SK-N-SH (cell line): ENCODE measurements around the gene DYNLRB1. TPM values are rescaled to one million over a fixed set of nuclear protein-coding genes. Genes with fewer than 3 reads are reported as not detected.

Source experiments
- CTCF ChIA-PET: fragments of 300-600, 350-600 bp; formaldehyde crosslinking; extraction: SDS; loops from one replicate; lab custom pipeline; 2021; lab: Yijun Ruan, JAX
- POLR2A ChIA-PET: fragments of 350-600 bp; sonication (Branson Sonifier 250); formaldehyde crosslinking; extraction: SDS; loops from one replicate; lab custom pipeline; 2020; ENCODE audit warnings: antibody characterized with exemption, inconsistent platforms; lab: Yijun Ruan, JAX
- DNase-seq: peaks from one replicate; pipeline ENCODE4 v3.0.0; 2012
- H2AFZ ChIP-seq: fragments of 200-600 bp; sonication (generic); 2 replicates; pipeline ENCODE4 v1.8.1; 2016; ENCODE audit warnings: antibody characterized with exemption, mild to moderate bottlenecking, low read depth
- H3F3A ChIP-seq: fragments of 200-600 bp; sonication (generic); replicated peaks from 2 replicates; pipeline ENCODE3; 2016; ENCODE audit warnings: antibody characterized with exemption, mild to moderate bottlenecking; ENCODE audit not compliant: insufficient read depth
- H3K27ac ChIP-seq, 2 experiments: fragments of 200-500 bp in 1 of 2; fragments of 200-600 bp in 1 of 2; sonication (Bioruptor generic) in 1 of 2; sonication (generic), shearing (Covaris generic) in 1 of 2; 2 replicates each; pipeline versions ENCODE4 v1.5.1 to v1.6.1; 2014 to 2016; ENCODE audit warnings: low read depth in 2 of 2, inconsistent platforms in 1 of 2, low read length in 1 of 2, mild to moderate bottlenecking in 1 of 2, mixed read lengths in 1 of 2
- H3K27me3 ChIP-seq: fragments of 200-600 bp; sonication (generic), shearing (Covaris generic); 2 replicates; pipeline ENCODE4 v1.6.1; 2016; ENCODE audit warnings: mixed run types; ENCODE audit not compliant: insufficient read depth
- H3K36me3 ChIP-seq, 2 experiments: fragments of 200-500 bp in 1 of 2; fragments of 200-600 bp in 1 of 2; sonication (Bioruptor generic) in 1 of 2; sonication (generic) in 1 of 2; replicated peaks in 1 of 2; 2 replicates each; pipeline versions ENCODE3 to v1.5.1; 2014 to 2016; ENCODE audit warnings: low read length in 1 of 2, mild to moderate bottlenecking in 1 of 2; ENCODE audit not compliant: insufficient read depth in 2 of 2, control insufficient read depth in 1 of 2
- H3K4me1 ChIP-seq, 2 experiments: fragments of 200-500 bp in 1 of 2; fragments of 200-600 bp in 1 of 2; sonication (Bioruptor generic) in 1 of 2; sonication (generic), shearing (Covaris generic) in 1 of 2; 2 replicates each; pipeline versions ENCODE4 v1.5.1 to v1.6.1; 2014 to 2016; ENCODE audit warnings: low read depth in 1 of 2, low read length in 1 of 2, mixed run types in 1 of 2; ENCODE audit not compliant: insufficient read depth in 2 of 2, control insufficient read depth in 1 of 2
- H3K4me2 ChIP-seq: fragments of 200-600 bp; sonication (generic), shearing (Covaris generic); 2 replicates; pipeline ENCODE4 v1.6.1; 2017; ENCODE audit warnings: mixed run types
- H3K4me3 ChIP-seq, 2 experiments: fragments of 200-500 bp in 1 of 2; fragments of 200-600 bp in 1 of 2; sonication (Bioruptor generic) in 1 of 2; sonication (generic), shearing (Covaris generic) in 1 of 2; 2 replicates each; pipeline versions ENCODE4 v1.5.1 to v1.8.1; 2014 to 2016; ENCODE audit warnings: low read depth in 2 of 2, inconsistent platforms in 1 of 2, low read length in 1 of 2, mild to moderate bottlenecking in 1 of 2, mixed read lengths in 1 of 2, moderate library complexity in 1 of 2
- H3K79me2 ChIP-seq: fragments of 200-600 bp; sonication (generic); 2 replicates; pipeline ENCODE4 v1.8.1; 2017; ENCODE audit warnings: mild to moderate bottlenecking; ENCODE audit not compliant: insufficient read depth
- H3K9ac ChIP-seq: fragments of 200-600 bp; sonication (generic); 2 replicates; pipeline ENCODE4 v1.6.1; 2017; ENCODE audit warnings: mixed run types
- H3K9me2 ChIP-seq: fragments of 200-600 bp; sonication (generic); 2 replicates; pipeline ENCODE4 v1.6.1; 2017; ENCODE audit warnings: mixed run types
- H3K9me3 ChIP-seq: fragments of 200-600 bp; sonication (generic); 2 replicates; pipeline ENCODE4 v1.6.1; 2017; ENCODE audit warnings: mixed run types, mild to moderate bottlenecking, moderate library complexity
- H4K20me1 ChIP-seq: fragments of 200-600 bp; sonication (generic); 2 replicates; pipeline ENCODE4 v1.6.1; 2017; ENCODE audit warnings: mild to moderate bottlenecking, mixed run types; ENCODE audit not compliant: insufficient read depth
- CTCF ChIP-seq: fragments of 200-600 bp; sonication (generic); IDR thresholded peaks from 2 replicates; pipeline ENCODE4 v1.6.1; 2017; ENCODE audit warnings: antibody characterized with exemption, mild to moderate bottlenecking, moderate library complexity
- ELF1 ChIP-seq: IDR thresholded peaks from 2 replicates; pipeline ENCODE4 v1.4.0; 2012
- EP300 ChIP-seq, 2 experiments: IDR thresholded peaks; 2 replicates each; pipeline versions ENCODE4 v1.4.0 to v1.6.1; 2012; ENCODE audit warnings: borderline replicate concordance in 1 of 2, low read depth in 1 of 2, low read length in 1 of 2
- EZH2phosphoT487 ChIP-seq: fragments of 200-600 bp; sonication (generic); IDR thresholded peaks from 2 replicates; pipeline ENCODE4 v1.6.1; 2017; ENCODE audit warnings: low read depth, mixed run types, mild to moderate bottlenecking, antibody characterized with exemption, moderate library complexity, borderline replicate concordance
- FOSL2 ChIP-seq: IDR thresholded peaks from 2 replicates; pipeline ENCODE4 v1.4.0; 2012; ENCODE audit warnings: low read depth, mild to moderate bottlenecking, moderate library complexity, borderline replicate concordance
- GATA2 ChIP-seq: sonication (generic); formaldehyde crosslinking; IDR thresholded peaks from 2 replicates; pipeline ENCODE4 v1.5.0; 2020; ENCODE audit warnings: mild to moderate bottlenecking, missing genetic modification reagents
- MEF2A ChIP-seq: IDR thresholded peaks from 2 replicates; pipeline ENCODE4 v1.4.0; 2012; ENCODE audit warnings: low read depth, borderline replicate concordance
- NFIC ChIP-seq: IDR thresholded peaks from 2 replicates; pipeline ENCODE4 v1.4.0; 2012; ENCODE audit warnings: borderline replicate concordance
- NRF1 ChIP-seq: IDR thresholded peaks from 2 replicates; pipeline ENCODE4 v1.6.1; 2012; ENCODE audit warnings: low read depth, mild to moderate bottlenecking, low read length
- RFX5 ChIP-seq: IDR thresholded peaks from 2 replicates; pipeline ENCODE4 v1.6.1; 2012; ENCODE audit warnings: mild to moderate bottlenecking, improper control_type of control experiment, low read length
- SIN3A ChIP-seq: IDR thresholded peaks from 2 replicates; pipeline ENCODE4 v1.6.1; 2012; ENCODE audit warnings: low read depth, mild to moderate bottlenecking, low read length, moderate library complexity, borderline replicate concordance
- TAF1 ChIP-seq: IDR thresholded peaks from 2 replicates; pipeline ENCODE4 v1.6.1; 2012; ENCODE audit warnings: low read depth, mild to moderate bottlenecking, low read length, moderate library complexity, borderline replicate concordance
- WGBS: methylation state at CpG from one replicate; pipeline ENCODE4 v1.1.6; 2017; ENCODE audit warnings: low lambda C conversion rate; 5-methylcytosine and 5-hydroxymethylcytosine counted together
- polyA plus RNA-seq, 3 experiments: library from polyadenylated mRNA; depleted of rRNA; stranded (reverse); fragments of >200 nt; gene quantifications; 2 replicates each; pipeline ENCODE4 v1.2.3, GENCODE V29; 2012
- TF ChIP-seq, protein P1 (sequence below): IDR thresholded peaks from 2 replicates; pipeline ENCODE4 v1.4.0; 2012; ENCODE audit warnings: low read depth, borderline replicate concordance
- TF ChIP-seq, protein P2 (sequence below): fragments of 150-350 bp; IDR thresholded peaks from 2 replicates; pipeline ENCODE4 v1.6.1; 2016; ENCODE audit warnings: mild to moderate bottlenecking, low read depth, low read length
- TF ChIP-seq, protein P3 (sequence below): IDR thresholded peaks from 2 replicates; pipeline ENCODE4 v1.4.0; 2012; ENCODE audit warnings: low read depth, borderline replicate concordance
- TF ChIP-seq, protein P4 (sequence below): fragments of 150-350 bp; IDR thresholded peaks from 2 replicates; pipeline ENCODE4 v1.6.1; 2017; ENCODE audit warnings: antibody characterized with exemption, low read length, low read depth, borderline replicate concordance

Gene DYNLRB1
- polyA plus RNA-seq, 1 of the 3 experiments (the other 2 are of a cell fraction): 402 TPM

- Histone ChIP-seq H3K27ac (no peak overlapping the region; a peak in 1 of 4 replicates), H3F3A (peaks cover 8% of the 10 kb centered on the region), H3K9me3 (no peaks in the 10 kb centered on the region), H4K20me1 (peaks cover 32% of the 10 kb centered on the region), H3K9ac (no peak overlapping the region), H3K4me1 (no peaks in the 10 kb centered on the region; a peak in 1 of 4 replicates), H3K4me2 (no peak overlapping the region), H3K79me2 (peaks cover 21% of the 10 kb centered on the region), H2AFZ (no peak overlapping the region), H3K36me3 (peaks cover 51 to 80% of the 10 kb centered on the region in 2 experiments), H3K9me2 (no peaks in the 10 kb centered on the region), H3K27me3 (no peaks in the 10 kb centered on the region), H3K4me3 (no peak overlapping the region)
- ChIA-PET POLR2A (interaction anchor here (0.9 kb wide), 1 partner anchor 18 kb away, joined by 3 read pairs; no protein-coding TSS in a partner anchor), CTCF (interaction anchor here (0.6 to 1.0 kb wide), 5 partner anchors 9 to 222 kb away, joined by 3 to 5 read pairs (median 3); no protein-coding TSS in a partner anchor)
- TF ChIP-seq RFX5: no peak
- TF ChIP-seq, protein P1, sequence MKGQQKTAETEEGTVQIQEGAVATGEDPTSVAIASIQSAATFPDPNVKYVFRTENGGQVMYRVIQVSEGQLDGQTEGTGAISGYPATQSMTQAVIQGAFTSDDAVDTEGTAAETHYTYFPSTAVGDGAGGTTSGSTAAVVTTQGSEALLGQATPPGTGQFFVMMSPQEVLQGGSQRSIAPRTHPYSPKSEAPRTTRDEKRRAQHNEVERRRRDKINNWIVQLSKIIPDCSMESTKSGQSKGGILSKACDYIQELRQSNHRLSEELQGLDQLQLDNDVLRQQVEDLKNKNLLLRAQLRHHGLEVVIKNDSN: no peak
- TF ChIP-seq EZH2phosphoT487: no peak
- TF ChIP-seq CTCF: no peak
- TF ChIP-seq SIN3A: no peak
- TF ChIP-seq, protein P2, sequence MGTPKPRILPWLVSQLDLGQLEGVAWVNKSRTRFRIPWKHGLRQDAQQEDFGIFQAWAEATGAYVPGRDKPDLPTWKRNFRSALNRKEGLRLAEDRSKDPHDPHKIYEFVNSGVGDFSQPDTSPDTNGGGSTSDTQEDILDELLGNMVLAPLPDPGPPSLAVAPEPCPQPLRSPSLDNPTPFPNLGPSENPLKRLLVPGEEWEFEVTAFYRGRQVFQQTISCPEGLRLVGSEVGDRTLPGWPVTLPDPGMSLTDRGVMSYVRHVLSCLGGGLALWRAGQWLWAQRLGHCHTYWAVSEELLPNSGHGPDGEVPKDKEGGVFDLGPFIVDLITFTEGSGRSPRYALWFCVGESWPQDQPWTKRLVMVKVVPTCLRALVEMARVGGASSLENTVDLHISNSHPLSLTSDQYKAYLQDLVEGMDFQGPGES: no peak
- TF ChIP-seq NRF1: no peak
- TF ChIP-seq FOSL2: no peak
- TF ChIP-seq GATA2: no peak
- no peak for TF ChIP-seq ELF1
- TF ChIP-seq TAF1: no peak
- TF ChIP-seq, protein P3, sequence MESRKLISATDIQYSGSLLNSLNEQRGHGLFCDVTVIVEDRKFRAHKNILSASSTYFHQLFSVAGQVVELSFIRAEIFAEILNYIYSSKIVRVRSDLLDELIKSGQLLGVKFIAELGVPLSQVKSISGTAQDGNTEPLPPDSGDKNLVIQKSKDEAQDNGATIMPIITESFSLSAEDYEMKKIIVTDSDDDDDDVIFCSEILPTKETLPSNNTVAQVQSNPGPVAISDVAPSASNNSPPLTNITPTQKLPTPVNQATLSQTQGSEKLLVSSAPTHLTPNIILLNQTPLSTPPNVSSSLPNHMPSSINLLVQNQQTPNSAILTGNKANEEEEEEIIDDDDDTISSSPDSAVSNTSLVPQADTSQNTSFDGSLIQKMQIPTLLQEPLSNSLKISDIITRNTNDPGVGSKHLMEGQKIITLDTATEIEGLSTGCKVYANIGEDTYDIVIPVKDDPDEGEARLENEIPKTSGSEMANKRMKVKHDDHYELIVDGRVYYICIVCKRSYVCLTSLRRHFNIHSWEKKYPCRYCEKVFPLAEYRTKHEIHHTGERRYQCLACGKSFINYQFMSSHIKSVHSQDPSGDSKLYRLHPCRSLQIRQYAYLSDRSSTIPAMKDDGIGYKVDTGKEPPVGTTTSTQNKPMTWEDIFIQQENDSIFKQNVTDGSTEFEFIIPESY: no peak
- TF ChIP-seq MEF2A: no peak
- TF ChIP-seq, protein P4, sequence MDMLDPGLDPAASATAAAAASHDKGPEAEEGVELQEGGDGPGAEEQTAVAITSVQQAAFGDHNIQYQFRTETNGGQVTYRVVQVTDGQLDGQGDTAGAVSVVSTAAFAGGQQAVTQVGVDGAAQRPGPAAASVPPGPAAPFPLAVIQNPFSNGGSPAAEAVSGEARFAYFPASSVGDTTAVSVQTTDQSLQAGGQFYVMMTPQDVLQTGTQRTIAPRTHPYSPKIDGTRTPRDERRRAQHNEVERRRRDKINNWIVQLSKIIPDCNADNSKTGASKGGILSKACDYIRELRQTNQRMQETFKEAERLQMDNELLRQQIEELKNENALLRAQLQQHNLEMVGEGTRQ: no peak
- TF ChIP-seq EP300 (IDR thresholded peaks at IDR 0.05; ENCODE audit: borderline replicate concordance in 1 of 2, low read depth in 1 of 2, low read length in 1 of 2): no peak
- TF ChIP-seq NFIC: no peak
- DNase-seq: no peak
- WGBS: 98% methylated on average over 12 of the region's 15 CpGs
These were observed 18.4 kb downstream of the DYNLRB1 start for GRCh38 chr20:34534391-34535165.
